Measurements from ENCODE around the gene TRAFD1.
"Not testable (repeated sequence)": the region's sequence is repeated elsewhere in the genome, so short reads cannot be mapped to it uniquely, and the experiment has no call there.

Gene TRAFD1, protein sequence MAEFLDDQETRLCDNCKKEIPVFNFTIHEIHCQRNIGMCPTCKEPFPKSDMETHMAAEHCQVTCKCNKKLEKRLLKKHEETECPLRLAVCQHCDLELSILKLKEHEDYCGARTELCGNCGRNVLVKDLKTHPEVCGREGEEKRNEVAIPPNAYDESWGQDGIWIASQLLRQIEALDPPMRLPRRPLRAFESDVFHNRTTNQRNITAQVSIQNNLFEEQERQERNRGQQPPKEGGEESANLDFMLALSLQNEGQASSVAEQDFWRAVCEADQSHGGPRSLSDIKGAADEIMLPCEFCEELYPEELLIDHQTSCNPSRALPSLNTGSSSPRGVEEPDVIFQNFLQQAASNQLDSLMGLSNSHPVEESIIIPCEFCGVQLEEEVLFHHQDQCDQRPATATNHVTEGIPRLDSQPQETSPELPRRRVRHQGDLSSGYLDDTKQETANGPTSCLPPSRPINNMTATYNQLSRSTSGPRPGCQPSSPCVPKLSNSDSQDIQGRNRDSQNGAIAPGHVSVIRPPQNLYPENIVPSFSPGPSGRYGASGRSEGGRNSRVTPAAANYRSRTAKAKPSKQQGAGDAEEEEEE
- long read RNA-seq, donor 1, transcript TRAFD1-207 (5 exons, 1,003 nt) = major isoform, 7 of 22 reads
- long read RNA-seq, donor 1, transcript TRAFD1-202 (12 exons, 2,697 nt) = minor isoform, 6 of 22 reads
- long read RNA-seq, donor 1, partial matches to known transcripts = 9 of 22 reads
- long read RNA-seq, donor 1, other reads (novel, unspliced or antisense) = 0 of 22 reads
- long read RNA-seq, donor 2, partial matches to known transcripts = 5 of 9 reads
- long read RNA-seq, donor 2, other reads (novel, unspliced or antisense) = 0 of 9 reads
- long read RNA-seq, donor 3, partial matches to known transcripts = 6 of 12 reads
- long read RNA-seq, donor 3, other reads (novel, unspliced or antisense) = 0 of 12 reads
- long read RNA-seq, donor 4, transcript TRAFD1-202 (12 exons, 2,697 nt) = major isoform, 6 of 27 reads
- long read RNA-seq, donor 4, transcript TRAFD1-207 (5 exons, 1,003 nt) = minor isoform, 5 of 27 reads
- long read RNA-seq, donor 4, partial matches to known transcripts = 16 of 27 reads
- long read RNA-seq, donor 4, other reads (novel, unspliced or antisense) = 0 of 27 reads
- long read RNA-seq, donor 5, partial matches to known transcripts = 11 of 17 reads
- long read RNA-seq, donor 5, other reads (novel, unspliced or antisense) = 0 of 17 reads
- long read RNA-seq, donor 6, partial matches to known transcripts = 0 of 6 reads
- long read RNA-seq, donor 6, other reads (novel, unspliced or antisense) = 0 of 6 reads
- long read RNA-seq, donor 7, transcript TRAFD1-207 (5 exons, 1,003 nt) = major isoform, 6 of 38 reads
- long read RNA-seq, donor 7, transcript TRAFD1-202 (12 exons, 2,697 nt) = major isoform, 6 of 38 reads
- long read RNA-seq, donor 7, partial matches to known transcripts = 26 of 38 reads
- long read RNA-seq, donor 7, other reads (novel, unspliced or antisense) = 0 of 38 reads
- long read RNA-seq, donor 8, transcript TRAFD1-202 (12 exons, 2,697 nt) = major isoform, 5 of 8 reads
- long read RNA-seq, donor 8, partial matches to known transcripts = 0 of 8 reads
- long read RNA-seq, donor 8, other reads (novel, unspliced or antisense) = 0 of 8 reads

DNA sequence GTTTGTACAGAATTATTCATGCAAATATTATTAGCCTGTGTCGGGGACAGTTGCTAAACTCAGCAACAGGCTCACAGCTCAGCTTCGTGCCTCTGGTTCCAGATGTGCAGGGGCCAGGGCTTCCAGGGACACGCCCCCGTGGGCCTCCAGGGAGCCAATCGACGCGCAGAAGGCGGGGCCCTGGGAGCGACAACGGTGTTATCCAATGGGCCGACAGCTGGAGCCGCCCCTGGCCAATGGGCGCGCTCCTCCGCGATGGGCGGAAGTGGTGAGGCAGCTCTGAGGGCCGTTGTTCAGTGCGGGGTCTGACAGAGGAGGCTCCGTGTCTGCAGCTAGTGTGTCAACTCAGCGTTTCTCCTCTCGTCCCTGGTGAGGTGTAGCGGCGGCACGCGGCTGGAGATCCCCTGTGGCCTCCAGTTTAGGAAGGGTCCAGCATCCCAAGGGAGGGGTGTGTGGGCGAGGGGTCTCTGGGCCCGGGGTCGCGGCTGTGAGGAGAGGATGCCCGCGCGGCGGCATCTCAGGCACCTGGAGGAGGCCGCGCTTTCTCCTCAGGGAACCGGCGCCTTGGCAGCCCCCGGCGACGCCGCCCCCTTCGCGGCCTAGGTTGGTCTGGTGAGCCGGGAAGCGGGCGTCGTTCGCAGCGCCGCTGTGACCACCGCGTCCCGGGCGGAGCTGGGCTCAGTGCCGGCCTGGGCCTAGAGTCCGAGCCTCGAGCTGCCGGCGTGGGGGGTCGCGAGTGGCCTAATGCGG lies at the start of gene TRAFD1:
Gene TRAFD1 (plus strand): TSS at position 311 of the 750 bp plus-strand sequence. CDS start 4,963 bp downstream, outside the sequence.
- DNase-seq = peak; percentile 96

DNA sequence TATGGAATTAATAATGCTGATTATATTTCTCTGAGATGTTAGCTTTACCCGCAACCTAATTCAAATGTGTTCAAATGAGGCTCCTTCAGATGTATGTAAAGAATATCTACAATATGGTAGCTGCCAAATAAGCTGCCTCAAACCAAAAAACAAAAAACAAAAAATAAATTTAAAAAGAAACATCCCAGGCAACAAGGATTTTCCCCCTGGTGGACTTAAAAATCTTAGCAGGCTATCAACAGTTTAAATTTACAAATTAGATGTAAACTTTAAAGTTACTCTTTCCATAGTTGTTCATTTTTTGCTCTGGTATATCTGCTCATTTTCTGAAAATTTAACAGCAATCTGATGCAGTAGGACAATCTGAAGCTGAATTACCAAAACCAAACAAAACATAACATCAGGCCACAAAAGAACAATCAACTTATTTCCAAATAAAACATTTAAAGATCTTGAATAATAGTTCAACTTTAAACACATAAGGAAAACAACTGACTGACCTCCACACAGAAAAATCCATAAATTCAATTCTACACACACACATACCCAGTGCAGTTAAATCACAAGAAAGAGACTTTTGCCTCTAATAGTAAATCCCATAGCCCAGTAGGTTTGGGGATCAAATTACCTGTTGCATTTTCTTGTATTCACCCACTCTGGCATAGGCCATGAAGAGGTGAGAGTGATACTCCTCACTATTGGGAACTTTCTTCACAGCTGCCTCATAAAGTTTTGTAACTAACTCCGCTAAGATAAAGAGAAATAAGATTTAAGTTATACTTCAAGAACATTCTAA lies 38.1 kb upstream of the TRAFD1 start:
- DNase-seq = no peak

DNA sequence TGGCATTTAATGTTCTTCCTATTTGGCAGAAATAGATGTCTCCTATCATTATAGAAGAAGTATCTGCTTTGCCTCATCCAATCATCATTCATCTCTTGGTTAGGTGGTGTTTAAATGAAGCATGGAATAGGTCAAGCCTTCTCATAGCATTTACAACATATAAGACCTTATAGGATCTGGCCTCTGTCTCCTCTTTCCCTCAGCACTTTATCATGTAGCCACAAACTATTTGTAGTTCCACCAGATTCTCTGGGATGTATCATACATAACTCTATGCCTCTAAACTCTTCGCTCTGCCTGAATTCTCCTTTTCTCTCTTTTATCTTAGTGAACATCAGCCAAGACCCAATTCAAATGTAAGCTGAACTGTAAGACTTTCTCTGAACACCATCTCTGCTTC lies 37.5 kb upstream of the TRAFD1 start:
- DNase-seq = no peak

- DNase-seq = no peak
Observed at GRCh38 chr12:112091563-112091962, 33.8 kb upstream of the TRAFD1 start.

GRCh38 chr12:112096070-112096469 lies 29.3 kb upstream of the TRAFD1 start:
- no peak for DNase-seq

GRCh38 chr12:112096667-112097066 lies 28.7 kb upstream of the TRAFD1 start:
- no peak for DNase-seq

GRCh38 chr12:112097641-112098040 lies 27.7 kb upstream of the TRAFD1 start:
- DNase-seq = no peak

DNA sequence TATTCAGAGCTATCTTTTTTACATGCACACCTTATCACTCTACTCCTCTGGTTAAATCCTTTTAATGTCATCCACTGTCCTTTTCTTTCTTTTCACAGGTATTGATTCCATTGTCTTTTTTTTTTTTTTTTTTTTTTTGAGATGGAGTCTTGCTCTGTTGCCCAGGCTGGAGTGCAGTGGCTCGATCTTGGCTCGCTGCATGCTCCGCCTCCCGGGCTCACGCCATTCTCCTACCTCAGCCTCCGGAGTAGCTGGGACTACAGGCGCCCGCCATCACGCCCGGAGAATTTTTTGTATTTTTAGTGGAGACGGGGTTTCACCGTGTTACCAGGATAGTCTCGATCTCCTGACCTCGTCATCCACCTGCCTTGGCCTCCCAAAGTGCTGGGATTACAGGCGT lies 24.9 kb upstream of the TRAFD1 start:
- DNase-seq = not testable (repeated sequence)

DNA sequence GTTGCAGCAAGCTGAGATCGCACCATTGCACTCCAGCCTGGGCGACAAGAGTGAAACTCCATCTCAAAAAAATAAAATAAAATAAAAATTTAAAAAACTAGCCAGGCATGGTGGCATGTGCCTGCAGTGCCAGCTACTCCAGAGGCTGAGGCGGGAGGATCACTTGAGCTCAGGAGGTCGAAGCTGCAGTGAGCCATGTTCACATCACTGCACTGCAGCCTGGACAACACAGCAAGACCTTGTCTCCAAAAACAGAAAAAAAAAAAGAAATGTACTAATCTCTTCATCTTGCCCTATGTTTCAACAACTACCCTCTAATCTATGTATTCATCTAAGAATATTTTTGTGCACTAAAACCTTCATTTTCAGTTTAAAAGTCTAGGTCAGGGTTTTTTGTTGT lies 23.2 kb upstream of the TRAFD1 start:
- no peak for DNase-seq

GRCh38 chr12:112102746-112103145 lies 22.6 kb upstream of the TRAFD1 start:
- DNase-seq = not testable (repeated sequence)

- DNase-seq = no peak
Observed at GRCh38 chr12:112103758-112104503, 21.4 kb upstream of the TRAFD1 start.

GRCh38 chr12:112105891-112106290 lies 19.5 kb upstream of the TRAFD1 start:
- no peak for DNase-seq

GRCh38 chr12:112107306-112108201 lies 17.8 kb upstream of the TRAFD1 start:
- DNase-seq = no peak

DNA sequence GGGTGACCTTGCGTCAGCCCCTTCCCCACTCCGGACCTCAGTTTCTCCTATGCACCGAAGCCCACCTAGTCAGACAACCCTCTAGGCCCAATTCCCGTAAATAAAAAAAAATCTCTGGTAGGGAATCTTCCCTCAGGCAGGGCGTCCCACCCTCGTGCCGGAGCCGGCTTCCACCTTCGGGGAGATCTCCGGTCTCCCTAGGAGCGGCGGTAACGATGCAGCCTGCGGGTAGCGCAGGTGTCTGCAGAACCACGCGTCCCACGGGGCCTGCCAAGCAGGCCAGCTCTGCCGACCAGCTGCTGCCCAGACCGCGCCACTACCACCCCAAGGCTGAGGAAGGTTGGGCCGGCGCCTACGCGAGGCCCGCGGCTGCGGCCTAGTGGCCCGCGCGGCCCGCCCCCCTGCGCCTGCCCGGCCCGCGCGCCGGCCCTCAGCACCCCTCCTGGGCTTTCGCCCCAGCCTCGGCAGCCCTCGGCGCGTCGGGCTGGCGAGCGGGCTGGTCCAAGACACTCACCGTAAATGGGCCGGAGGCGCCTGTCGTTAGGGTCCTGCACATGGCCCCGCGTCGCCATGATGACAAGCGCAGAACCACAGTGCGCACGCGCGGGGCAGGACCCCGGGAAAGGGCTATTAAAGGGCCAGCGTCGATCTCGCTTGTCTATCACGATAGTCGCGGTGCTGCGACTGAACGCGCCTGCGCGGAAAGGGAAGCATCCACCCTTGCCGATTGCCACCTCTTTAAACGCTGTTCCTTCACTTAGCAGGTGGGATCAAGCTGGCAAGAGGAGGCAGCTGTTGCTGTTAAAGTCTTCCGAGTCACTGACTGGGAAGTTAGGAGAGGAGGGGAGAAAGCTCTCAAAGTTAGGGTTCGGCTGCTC lies 16.9 kb upstream of the TRAFD1 start, which contains the start of gene NAA25:
Gene NAA25 (minus strand): TSS at position 582 of the 878 bp plus-strand sequence. CDS start 10 bp downstream, at position 572.
- peak; percentile 89 for DNase-seq

DNA sequence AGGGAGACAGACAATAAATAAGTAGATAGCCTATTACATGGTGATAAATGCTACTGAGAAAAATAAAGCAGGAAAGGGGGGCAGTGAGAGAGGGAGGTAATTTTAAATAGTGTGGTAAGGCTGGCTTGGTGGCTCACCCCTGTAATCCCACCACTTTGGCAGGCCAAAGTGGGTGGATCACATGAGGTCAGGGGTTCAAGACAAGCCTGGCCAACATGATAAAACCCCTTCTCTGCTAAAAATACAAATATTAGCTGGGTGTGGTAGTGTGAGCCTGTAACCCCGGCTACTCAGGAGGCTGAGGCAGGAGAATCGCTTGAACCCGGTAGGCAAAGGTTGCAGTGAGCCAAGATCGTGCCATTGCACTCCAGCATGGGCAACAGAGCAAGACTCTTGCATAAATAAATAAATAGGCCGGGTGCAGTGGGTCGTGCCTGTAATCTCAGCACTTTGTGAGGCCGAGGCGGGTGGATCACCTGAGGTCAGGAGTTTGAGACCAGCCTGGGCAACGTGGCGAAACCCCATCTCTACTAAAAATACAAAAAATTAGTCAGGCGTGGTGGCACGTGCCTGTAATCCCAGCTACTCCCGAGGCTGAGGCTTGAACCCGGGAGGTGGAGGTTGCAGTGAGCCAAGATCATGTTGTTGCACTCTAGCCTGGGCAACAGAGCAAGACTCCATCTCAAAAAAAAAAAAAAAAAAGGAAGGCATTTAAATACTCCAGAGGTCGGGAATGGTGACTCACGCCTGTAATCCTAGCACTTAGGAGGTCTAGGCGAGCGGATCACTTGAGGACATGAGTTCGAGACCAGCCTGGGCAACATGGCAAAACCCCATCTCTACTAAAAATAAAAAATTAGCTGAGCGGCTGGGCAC lies 14.3 kb upstream of the TRAFD1 start:
- DNase-seq = not testable (repeated sequence)

DNA sequence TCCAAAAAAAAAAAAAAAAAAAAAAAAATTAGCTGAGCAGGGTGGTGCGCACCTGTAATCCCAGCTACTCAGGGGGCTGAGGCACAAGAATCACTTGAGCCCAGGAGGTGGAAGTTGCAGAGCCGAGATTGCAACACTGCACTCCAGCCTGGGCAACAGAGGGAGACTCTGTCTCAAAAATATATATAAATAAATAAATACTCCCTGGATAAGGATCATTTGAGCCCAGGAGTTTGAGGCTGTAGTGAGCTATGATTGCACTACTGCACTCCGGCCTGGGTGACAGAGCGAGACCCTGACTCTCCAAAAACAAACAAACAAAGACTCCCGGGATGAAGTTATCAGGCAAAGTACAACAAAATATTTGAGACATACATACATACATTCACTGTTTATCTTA lies 13.4 kb upstream of the TRAFD1 start:
- no peak for DNase-seq

Data from right kidney (tissue), 9 donors.